ENCODE data around the gene SERPINA1. TPM values are rescaled to one million over a fixed set of nuclear protein-coding genes. Genes with fewer than 3 reads are reported as not detected.

Gene SERPINA1
- total and polyA plus RNA-seq, 2 of the 13 experiments (the other 11 are each of a cell fraction or from before 2014, with no cell fraction given), result 3,266 to 11,015 TPM

- peak; percentile 14; the same call in 1 of the 2 replicates for TF ChIP-seq TEF (CRISPR knock-in tag; IDR thresholded peaks at IDR 0.05)
- TF ChIP-seq KMT2B (CRISPR knock-in tag; IDR thresholded peaks at IDR 0.05), result no peak
- no peak for TF ChIP-seq ZNF513 (CRISPR knock-in tag; conservative IDR thresholded peaks at IDR 0.05)
- no peak for TF ChIP-seq TOE1 (CRISPR knock-in tag; IDR thresholded peaks at IDR 0.05)
- TF ChIP-seq, protein P1, sequence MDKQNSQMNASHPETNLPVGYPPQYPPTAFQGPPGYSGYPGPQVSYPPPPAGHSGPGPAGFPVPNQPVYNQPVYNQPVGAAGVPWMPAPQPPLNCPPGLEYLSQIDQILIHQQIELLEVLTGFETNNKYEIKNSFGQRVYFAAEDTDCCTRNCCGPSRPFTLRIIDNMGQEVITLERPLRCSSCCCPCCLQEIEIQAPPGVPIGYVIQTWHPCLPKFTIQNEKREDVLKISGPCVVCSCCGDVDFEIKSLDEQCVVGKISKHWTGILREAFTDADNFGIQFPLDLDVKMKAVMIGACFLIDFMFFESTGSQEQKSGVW (CRISPR knock-in tag; IDR thresholded peaks at IDR 0.05; ENCODE audit: borderline replicate concordance), result no peak
- no peak for TF ChIP-seq ZNF563 (CRISPR knock-in tag; IDR thresholded peaks at IDR 0.05)
- TF ChIP-seq NFRKB (IDR thresholded peaks at IDR 0.05), result no peak
- TF ChIP-seq RAD21 (CRISPR knock-in tag; IDR thresholded peaks at IDR 0.05), result no peak
- no peak for TF ChIP-seq ZMYM2 (CRISPR knock-in tag; IDR thresholded peaks at IDR 0.05)
- no peak for TF ChIP-seq ZNF549 (CRISPR knock-in tag; IDR thresholded peaks at IDR 0.05)
- TF ChIP-seq ZNF614 (CRISPR knock-in tag; IDR thresholded peaks at IDR 0.05; ENCODE audit: borderline replicate concordance), result no peak
- no peak for TF ChIP-seq NONO (IDR thresholded peaks at IDR 0.05)
- TF ChIP-seq NONO (CRISPR knock-in tag; conservative IDR thresholded peaks at IDR 0.05), result no peak; the same call in 1 of the 2 replicates
- no peak for TF ChIP-seq JARID2 (CRISPR knock-in tag; IDR thresholded peaks at IDR 0.05; ENCODE audit: insufficient replicate concordance)
- no peak for TF ChIP-seq ATF1 (CRISPR knock-in tag; IDR thresholded peaks at IDR 0.05)
- no peak for TF ChIP-seq MTF2 (CRISPR knock-in tag; IDR thresholded peaks at IDR 0.05; ENCODE audit: borderline replicate concordance)
- TF ChIP-seq ZNF574 (CRISPR knock-in tag; IDR thresholded peaks at IDR 0.05), result 0 out of 2 replicates have a peak, but pooled peaks have one; percentile 5
- TF ChIP-seq GZF1 (CRISPR knock-in tag; IDR thresholded peaks at IDR 0.05), result no peak
- TF ChIP-seq PCBP1 (IDR thresholded peaks at IDR 0.05; ENCODE audit: borderline replicate concordance, low read depth, low read length), result no peak
- no peak for TF ChIP-seq AHR (CRISPR knock-in tag; IDR thresholded peaks at IDR 0.05)
- no peak for TF ChIP-seq SALL1 (CRISPR knock-in tag; IDR thresholded peaks at IDR 0.05)
- no peak for TF ChIP-seq SRY (CRISPR knock-in tag; IDR thresholded peaks at IDR 0.05)
- 0 out of 2 replicates have a peak, but pooled peaks have one; percentile 4 for TF ChIP-seq KAT7 (CRISPR knock-in tag; IDR thresholded peaks at IDR 0.05; ENCODE audit: borderline replicate concordance)
- TF ChIP-seq ZIK1 (CRISPR knock-in tag; IDR thresholded peaks at IDR 0.05; ENCODE audit: borderline replicate concordance, low read depth), result no peak
- TF ChIP-seq ZNF747 (CRISPR knock-in tag; IDR thresholded peaks at IDR 0.05; ENCODE audit: borderline replicate concordance), result 0 out of 2 replicates have a peak, but pooled peaks have one; percentile 53
- no peak for TF ChIP-seq ZC3H13 (CRISPR knock-in tag; IDR thresholded peaks at IDR 0.05)
These were observed 4.1 kb downstream of the SERPINA1 start (continued) for GRCh38 chr14:94384342-94384741.
